SK-N-SH treated with all-trans-retinoic acid at 6 μM for 48 hours (cell line): ENCODE data around the gene AAGAB.

Experiments
- ATAC-seq: fragments of 200-7000 bp; cut with Tn5 transposase; 3 replicates; pipeline ENCODE4 v1.9.1; 2020; ENCODE audit warnings: mild to moderate bottlenecking, moderate library complexity
- CSDC2 ChIP-seq: fragments of 250-450 bp; sonication (Bioruptor Pico); IDR thresholded peaks from 2 replicates; pipeline ENCODE4 v1.5.0; 2020; ENCODE audit warnings: mild to moderate bottlenecking, moderate library complexity
- ESRRG ChIP-seq: fragments of 250-450 bp; sonication (Bioruptor Pico); IDR thresholded peaks from 2 replicates; pipeline ENCODE4 v1.6.1; 2021; ENCODE audit warnings: mild to moderate bottlenecking
- GLIS3 ChIP-seq: fragments of 250-450 bp; sonication (Bioruptor Pico); IDR thresholded peaks from 2 replicates; pipeline ENCODE4 v1.5.0; 2020; ENCODE audit warnings: mild to moderate bottlenecking, moderate library complexity
- ISL1 ChIP-seq: fragments of 250-450 bp; sonication (Bioruptor Pico); IDR thresholded peaks from 2 replicates; pipeline ENCODE4 v2.1.2; 2022; ENCODE audit warnings: mild to moderate bottlenecking, moderate library complexity
- OSR1 ChIP-seq: fragments of 250-450 bp; sonication (Bioruptor Pico); IDR thresholded peaks from 2 replicates; pipeline ENCODE4 v1.8.0; 2022; ENCODE audit warnings: moderate library complexity, mild to moderate bottlenecking, inconsistent platforms
- POU6F1 ChIP-seq: fragments of 250-450 bp; sonication (Bioruptor Pico); IDR thresholded peaks from 2 replicates; pipeline ENCODE4 v1.8.0; 2021; ENCODE audit warnings: low read depth, mild to moderate bottlenecking, moderate library complexity, borderline replicate concordance
- PPARA ChIP-seq: fragments of 250-450 bp; sonication (Bioruptor Pico); IDR thresholded peaks from 2 replicates; pipeline ENCODE4 v1.5.0; 2020; ENCODE audit warnings: mild to moderate bottlenecking, borderline replicate concordance
- RARB ChIP-seq: fragments of 250-450 bp; sonication (Bioruptor Pico); IDR thresholded peaks from 2 replicates; pipeline ENCODE4 v1.8.0; 2021; ENCODE audit warnings: mild to moderate bottlenecking, moderate library complexity
- SNAI2 ChIP-seq: fragments of 250-450 bp; sonication (Bioruptor Pico); IDR thresholded peaks from 2 replicates; pipeline ENCODE4 v1.5.0; 2020; ENCODE audit warnings: mild to moderate bottlenecking, moderate library complexity
- TOX ChIP-seq: fragments of 250-450 bp; sonication (Bioruptor Pico); IDR thresholded peaks from 2 replicates; pipeline ENCODE4 v1.8.0; 2021; ENCODE audit warnings: mild to moderate bottlenecking, moderate library complexity, borderline replicate concordance
- ZC3H10 ChIP-seq: fragments of 250-450 bp; sonication (Bioruptor Pico); IDR thresholded peaks from 2 replicates; pipeline ENCODE4 v1.5.1; 2021; ENCODE audit warnings: mild to moderate bottlenecking, moderate library complexity
- ZFP3 ChIP-seq: fragments of 250-450 bp; sonication (Bioruptor Pico); IDR thresholded peaks from 2 replicates; pipeline ENCODE4 v1.5.0; 2020; ENCODE audit warnings: mild to moderate bottlenecking, moderate library complexity
- ZFP30 ChIP-seq: fragments of 450-650 bp; formaldehyde crosslinking; IDR thresholded peaks from 2 replicates; pipeline ENCODE4 v1.5.0; 2022; ENCODE audit warnings: mild to moderate bottlenecking, moderate library complexity
- ZNF70 ChIP-seq: fragments of 450-650 bp; formaldehyde crosslinking; IDR thresholded peaks from 2 replicates; pipeline ENCODE4 v1.5.0; 2020; ENCODE audit warnings: mild to moderate bottlenecking, moderate library complexity
- ZNF8 ChIP-seq: fragments of 450-650 bp; formaldehyde crosslinking; IDR thresholded peaks from 2 replicates; pipeline ENCODE4 v1.5.0; 2020; ENCODE audit warnings: mild to moderate bottlenecking, moderate library complexity
- TF ChIP-seq, protein P1 (sequence below): fragments of 250-450 bp; sonication (Bioruptor Pico); IDR thresholded peaks from 2 replicates; pipeline ENCODE4 v1.5.0; 2020; ENCODE audit warnings: mild to moderate bottlenecking, moderate library complexity
- TF ChIP-seq, protein P2 (sequence below): fragments of 250-450 bp; sonication (Bioruptor Pico); IDR thresholded peaks from 2 replicates; pipeline ENCODE4 v1.5.1; 2021; ENCODE audit warnings: mild to moderate bottlenecking, moderate library complexity
- TF ChIP-seq, protein P3 (sequence below): fragments of 250-450 bp; sonication (Bioruptor Pico); IDR thresholded peaks from 2 replicates; pipeline ENCODE4 v1.5.1; 2020; ENCODE audit warnings: low read depth, mild to moderate bottlenecking, moderate library complexity

AAGAB gene

GRCh38 chr15:67241132-67241855, 13.2 kb downstream of the AAGAB start (continued):
- TF ChIP-seq, protein P1, sequence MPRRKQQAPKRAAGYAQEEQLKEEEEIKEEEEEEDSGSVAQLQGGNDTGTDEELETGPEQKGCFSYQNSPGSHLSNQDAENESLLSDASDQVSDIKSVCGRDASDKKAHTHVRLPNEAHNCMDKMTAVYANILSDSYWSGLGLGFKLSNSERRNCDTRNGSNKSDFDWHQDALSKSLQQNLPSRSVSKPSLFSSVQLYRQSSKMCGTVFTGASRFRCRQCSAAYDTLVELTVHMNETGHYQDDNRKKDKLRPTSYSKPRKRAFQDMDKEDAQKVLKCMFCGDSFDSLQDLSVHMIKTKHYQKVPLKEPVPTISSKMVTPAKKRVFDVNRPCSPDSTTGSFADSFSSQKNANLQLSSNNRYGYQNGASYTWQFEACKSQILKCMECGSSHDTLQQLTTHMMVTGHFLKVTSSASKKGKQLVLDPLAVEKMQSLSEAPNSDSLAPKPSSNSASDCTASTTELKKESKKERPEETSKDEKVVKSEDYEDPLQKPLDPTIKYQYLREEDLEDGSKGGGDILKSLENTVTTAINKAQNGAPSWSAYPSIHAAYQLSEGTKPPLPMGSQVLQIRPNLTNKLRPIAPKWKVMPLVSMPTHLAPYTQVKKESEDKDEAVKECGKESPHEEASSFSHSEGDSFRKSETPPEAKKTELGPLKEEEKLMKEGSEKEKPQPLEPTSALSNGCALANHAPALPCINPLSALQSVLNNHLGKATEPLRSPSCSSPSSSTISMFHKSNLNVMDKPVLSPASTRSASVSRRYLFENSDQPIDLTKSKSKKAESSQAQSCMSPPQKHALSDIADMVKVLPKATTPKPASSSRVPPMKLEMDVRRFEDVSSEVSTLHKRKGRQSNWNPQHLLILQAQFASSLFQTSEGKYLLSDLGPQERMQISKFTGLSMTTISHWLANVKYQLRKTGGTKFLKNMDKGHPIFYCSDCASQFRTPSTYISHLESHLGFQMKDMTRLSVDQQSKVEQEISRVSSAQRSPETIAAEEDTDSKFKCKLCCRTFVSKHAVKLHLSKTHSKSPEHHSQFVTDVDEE (CRISPR knock-in tag), result no peak

DNA sequence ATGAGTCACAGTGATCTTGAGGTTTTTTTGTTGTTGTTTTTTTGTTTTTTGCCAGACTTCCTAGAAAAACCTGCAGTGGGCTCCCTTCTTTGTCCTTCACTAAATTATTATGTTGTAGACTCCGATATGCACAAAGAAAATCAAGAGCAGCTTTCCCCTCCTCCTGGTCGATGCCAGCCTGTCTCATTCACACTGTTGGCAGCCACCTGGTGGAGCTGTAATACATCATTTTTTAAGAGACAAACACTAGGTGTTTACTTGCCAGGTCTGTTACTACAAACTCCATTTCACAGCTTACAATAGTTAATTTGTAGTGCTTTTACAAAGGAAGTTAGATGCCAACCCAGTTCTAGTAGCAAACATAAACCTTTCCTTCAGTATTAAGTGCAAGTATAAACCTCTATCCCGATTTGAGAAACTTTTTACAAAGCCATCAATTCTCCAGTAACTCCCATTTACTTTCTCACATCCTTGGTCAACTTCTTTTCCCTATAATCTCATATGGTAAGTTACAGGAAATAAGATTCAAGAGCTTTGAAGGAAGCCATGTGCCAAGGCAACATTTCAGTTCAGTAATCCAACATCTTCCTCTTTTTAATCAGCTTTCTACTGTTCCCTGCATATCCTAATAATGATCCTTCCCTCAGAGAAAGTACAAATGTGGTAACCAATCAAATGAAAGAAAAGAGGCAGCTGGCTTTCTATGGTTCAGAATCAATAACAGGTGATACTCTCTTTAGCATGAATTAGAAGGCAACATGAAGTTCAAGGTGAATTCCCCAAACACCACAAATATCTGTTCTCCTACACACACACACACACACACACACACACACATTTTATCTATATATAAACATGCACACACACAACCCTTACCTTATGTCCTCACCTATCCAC, 14.0 kb downstream of the AAGAB start:
- peak; percentile 73 for ATAC-seq

DNA sequence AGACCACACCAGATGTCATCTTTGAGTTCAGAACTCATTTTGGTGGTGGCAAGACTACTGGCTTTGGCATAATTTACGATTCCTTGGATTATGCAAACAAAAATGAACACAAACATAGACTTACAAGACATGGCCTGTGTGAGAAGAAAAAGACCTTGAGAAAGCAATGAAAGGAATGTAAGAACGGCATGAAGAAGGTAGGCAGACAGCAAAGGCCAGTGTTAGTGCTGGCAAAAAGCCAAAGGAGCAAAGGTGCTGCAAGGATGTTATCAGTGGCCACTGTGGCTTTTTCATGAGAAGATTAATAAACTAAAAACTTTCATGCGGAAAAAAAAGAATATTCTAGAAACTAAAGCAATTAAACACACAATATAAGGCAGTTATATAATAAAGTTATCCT, 21.9 kb downstream of the AAGAB start:
- no peak for ATAC-seq
- TF ChIP-seq, protein P2, sequence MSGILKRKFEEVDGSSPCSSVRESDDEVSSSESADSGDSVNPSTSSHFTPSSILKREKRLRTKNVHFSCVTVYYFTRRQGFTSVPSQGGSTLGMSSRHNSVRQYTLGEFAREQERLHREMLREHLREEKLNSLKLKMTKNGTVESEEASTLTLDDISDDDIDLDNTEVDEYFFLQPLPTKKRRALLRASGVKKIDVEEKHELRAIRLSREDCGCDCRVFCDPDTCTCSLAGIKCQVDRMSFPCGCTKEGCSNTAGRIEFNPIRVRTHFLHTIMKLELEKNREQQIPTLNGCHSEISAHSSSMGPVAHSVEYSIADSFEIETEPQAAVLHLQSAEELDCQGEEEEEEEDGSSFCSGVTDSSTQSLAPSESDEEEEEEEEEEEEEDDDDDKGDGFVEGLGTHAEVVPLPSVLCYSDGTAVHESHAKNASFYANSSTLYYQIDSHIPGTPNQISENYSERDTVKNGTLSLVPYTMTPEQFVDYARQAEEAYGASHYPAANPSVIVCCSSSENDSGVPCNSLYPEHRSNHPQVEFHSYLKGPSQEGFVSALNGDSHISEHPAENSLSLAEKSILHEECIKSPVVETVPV (CRISPR knock-in tag), result no peak
- no peak for TF ChIP-seq GLIS3
- TF ChIP-seq, protein P3, sequence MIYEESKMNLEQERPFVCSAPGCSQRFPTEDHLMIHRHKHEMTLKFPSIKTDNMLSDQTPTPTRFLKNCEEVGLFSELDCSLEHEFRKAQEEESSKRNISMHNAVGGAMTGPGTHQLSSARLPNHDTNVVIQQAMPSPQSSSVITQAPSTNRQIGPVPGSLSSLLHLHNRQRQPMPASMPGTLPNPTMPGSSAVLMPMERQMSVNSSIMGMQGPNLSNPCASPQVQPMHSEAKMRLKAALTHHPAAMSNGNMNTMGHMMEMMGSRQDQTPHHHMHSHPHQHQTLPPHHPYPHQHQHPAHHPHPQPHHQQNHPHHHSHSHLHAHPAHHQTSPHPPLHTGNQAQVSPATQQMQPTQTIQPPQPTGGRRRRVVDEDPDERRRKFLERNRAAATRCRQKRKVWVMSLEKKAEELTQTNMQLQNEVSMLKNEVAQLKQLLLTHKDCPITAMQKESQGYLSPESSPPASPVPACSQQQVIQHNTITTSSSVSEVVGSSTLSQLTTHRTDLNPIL (CRISPR knock-in tag), result no peak
- TF ChIP-seq ESRRG, result no peak
- TF ChIP-seq CSDC2 (CRISPR knock-in tag), result no peak

More for the DNA sequence above, 14.0 kb downstream of the AAGAB start:
- TF ChIP-seq, protein P3 (CRISPR knock-in tag), result no peak
- TF ChIP-seq, protein P2 (CRISPR knock-in tag), result no peak
- TF ChIP-seq RARB (CRISPR knock-in tag) (no peak), ESRRG (no peak), ZFP3 (CRISPR knock-in tag) (no peak), ZNF70 (CRISPR knock-in tag) (no peak), ISL1 (CRISPR knock-in tag) (no peak), PPARA (CRISPR knock-in tag) (no peak), POU6F1 (CRISPR knock-in tag) (no peak), ZNF8 (CRISPR knock-in tag) (no peak), SNAI2 (no peak), OSR1 (CRISPR knock-in tag) (no peak), ZC3H10 (CRISPR knock-in tag) (no peak), ZFP30 (CRISPR knock-in tag) (no peak), TOX (CRISPR knock-in tag) (no peak)
- TF ChIP-seq, protein P1 (CRISPR knock-in tag), result no peak
